Upper lobe of left lung (tissue), 6 donors: ENCODE measurements around the gene P2RY6. TPM values are rescaled to one million over a fixed set of nuclear protein-coding genes. Genes with fewer than 3 reads are reported as not detected.

Experiments used
- ATAC-seq, 2 donors: fragments of 200-7000 bp; cut with Tn5 transposase; one replicate each; pipeline ENCODE4 v1.9.1; 2022; ENCODE audit warnings: mild to moderate bottlenecking in 2 of 2, moderate library complexity in 2 of 2; ENCODE audit not compliant: low FRiP score in 2 of 2
- DNase-seq, 2 donors: peaks; one replicate each; pipeline ENCODE4 v3.0.0-alpha.2; 2019 to 2020
- H3K27ac ChIP-seq, 4 donors: fragments of 200-600 bp; sonication (generic); one replicate each; pipeline ENCODE4 v1.5.1; 2016 to 2019
- H3K27me3 ChIP-seq, 4 donors: fragments of 200-600 bp; sonication (generic); one replicate each; pipeline ENCODE4 v1.5.1; 2017 to 2019
- H3K36me3 ChIP-seq, 4 donors: fragments of 200-600 bp; sonication (generic); one replicate each; pipeline ENCODE4 v1.5.1; 2016 to 2019
- H3K4me1 ChIP-seq, 4 donors: fragments of 200-600 bp; sonication (generic); one replicate each; pipeline ENCODE4 v1.5.1; 2018 to 2019
- H3K4me3 ChIP-seq, 4 donors: fragments of 200-600 bp; sonication (generic); one replicate each; pipeline ENCODE4 v1.5.1; 2017 to 2019; ENCODE audit warnings: mild to moderate bottlenecking in 2 of 4, moderate library complexity in 1 of 4
- H3K9me3 ChIP-seq, 4 donors: fragments of 200-600 bp; sonication (generic); one replicate each; pipeline ENCODE4 v1.5.1; 2018 to 2019
- CTCF ChIP-seq, 6 experiments: fragments of 450-650 bp in 4 of 6; fragments of 200-600 bp in 2 of 6; sonication (generic) in 2 of 6; IDR thresholded peaks; one replicate each; pipeline ENCODE4 v1.5.1; 2016 to 2019; ENCODE audit warnings: antibody characterized with exemption in 6 of 6
- EP300 ChIP-seq, 4 donors: sonication (generic); formaldehyde crosslinking; IDR thresholded peaks; one replicate each; pipeline ENCODE4 v1.5.1; 2017; ENCODE audit warnings: antibody characterized with exemption in 4 of 4, control low read depth in 2 of 4
- POLR2A ChIP-seq, 4 donors: fragments of 450-650 bp; IDR thresholded peaks; one replicate each; pipeline ENCODE4 v1.5.1; 2016 to 2017; ENCODE audit warnings: antibody characterized with exemption in 4 of 4, mild to moderate bottlenecking in 2 of 4
- POLR2AphosphoS5 ChIP-seq, 2 donors: sonication (generic); formaldehyde crosslinking; IDR thresholded peaks; one replicate each; pipeline ENCODE4 v1.5.1; 2017; ENCODE audit warnings: antibody characterized with exemption in 2 of 2
- WGBS, 2 donors: methylation state at CpG; one replicate each; pipeline ENCODE4 v1.1.5; 2017 to 2018; 5-methylcytosine and 5-hydroxymethylcytosine counted together
- total RNA-seq, 6 donors: library from RNA; depleted of rRNA in 4 of 6; stranded (reverse); fragments of >200 nt in 4 of 6; gene quantifications; one replicate each; pipeline versions ENCODE4 v1.1.0 to v1.2.1, GENCODE V29; 2016 to 2021
- donor health status: DM: no; HTN: no; CAD: no; lungs with moderate emphysema.
- donor health status: DM: no; HTN: yes; CAD: no; lungs with severe emphysema.

The P2RY6 gene
- total RNA-seq, 6 donors from 2014 or later = 0.30 to 5.3 (median 1.4) TPM; not detected in 1

GRCh38 chr11:73246303-73246702 is 25.8 kb upstream of the P2RY6 start:
- H3K36me3 ChIP-seq = no peaks in the 10 kb centered on the region
- TF ChIP-seq POLR2A (IDR thresholded peaks at IDR 0.05) (no peak), EP300 (IDR thresholded peaks at IDR 0.05) (no peak), CTCF (IDR thresholded peaks at IDR 0.05) (no peak), POLR2AphosphoS5 (IDR thresholded peaks at IDR 0.05) (no peak)
- WGBS, 2 donors = 73 to 80% methylated on average over 2 of the region's 2 CpGs
- no peak overlapping the region for H3K4me3 ChIP-seq
- no peak for ATAC-seq
- H3K9me3 ChIP-seq = no peaks in the 10 kb centered on the region
- DNase-seq = no peak
- H3K27me3 ChIP-seq = no peaks in the 10 kb centered on the region
- peaks cover 0 to 14% (median 9%) of the 10 kb centered on the region in 4 donors for H3K4me1 ChIP-seq
- H3K27ac ChIP-seq = no peak overlapping the region

GRCh38 chr11:73248526-73249185 is 23.5 kb upstream of the P2RY6 start:
- ATAC-seq (no peak), DNase-seq (peak in 1 of 2 donors; percentile 2)
- Histone ChIP-seq H3K36me3 (no peaks in the 10 kb centered on the region), H3K4me1 (peaks cover 0 to 5% (median 0%) of the 10 kb centered on the region in 4 donors), H3K27ac (no peak overlapping the region), H3K4me3 (no peak overlapping the region), H3K9me3 (no peaks in the 10 kb centered on the region), H3K27me3 (no peaks in the 10 kb centered on the region)
- no peak for TF ChIP-seq POLR2AphosphoS5 (IDR thresholded peaks at IDR 0.05)
- TF ChIP-seq CTCF (IDR thresholded peaks at IDR 0.05) = no peak
- TF ChIP-seq POLR2A (IDR thresholded peaks at IDR 0.05) = no peak
- no peak for TF ChIP-seq EP300 (IDR thresholded peaks at IDR 0.05)
- WGBS, 2 donors = 98% methylated on average over 3 of the region's 3 CpGs

- Histone ChIP-seq H3K36me3 (no peaks in the 10 kb centered on the region), H3K4me3 (no peak overlapping the region), H3K27ac (no peak overlapping the region), H3K4me1 (peaks cover 0 to 5% (median 0%) of the 10 kb centered on the region in 4 donors), H3K27me3 (no peaks in the 10 kb centered on the region), H3K9me3 (no peaks in the 10 kb centered on the region)
- 80 to 82% methylated on average over 5 of the region's 5 CpGs for whole genome bisulfite sequencing, 2 donors
- TF ChIP-seq EP300 (IDR thresholded peaks at IDR 0.05) (no peak), POLR2AphosphoS5 (IDR thresholded peaks at IDR 0.05) (no peak), CTCF (IDR thresholded peaks at IDR 0.05) (no peak), POLR2A (IDR thresholded peaks at IDR 0.05) (no peak)
- DNase-seq (peak in 1 of 2 donors; percentile 8), ATAC-seq (no peak)
These were observed 22.8 kb upstream of the P2RY6 start for GRCh38 chr11:73249304-73249703.

GRCh38 chr11:73249853-73250783 is 22.0 kb upstream of the P2RY6 start:
- no peak for TF ChIP-seq POLR2AphosphoS5 (IDR thresholded peaks at IDR 0.05)
- no peak for TF ChIP-seq CTCF (IDR thresholded peaks at IDR 0.05)
- TF ChIP-seq POLR2A (IDR thresholded peaks at IDR 0.05) = no peak
- TF ChIP-seq EP300 (IDR thresholded peaks at IDR 0.05) = no peak
- no peak overlapping the region for H3K27ac ChIP-seq
- DNase-seq (peak in 1 of 2 donors; percentile 36), ATAC-seq (no peak)
- no peaks in the 10 kb centered on the region for H3K36me3 ChIP-seq
- H3K4me3 ChIP-seq = no peak overlapping the region
- H3K4me1 ChIP-seq = peaks cover 0 to 5% (median 0%) of the 10 kb centered on the region in 4 donors
- H3K27me3 ChIP-seq = no peaks in the 10 kb centered on the region
- WGBS, 2 donors = 92 to 93% methylated on average over 11 of the region's 11 CpGs
- H3K9me3 ChIP-seq = no peaks in the 10 kb centered on the region
